GM19025 (cell line): ENCODE data around the gene RBP3.

Experiments used
- ATAC-seq: cut with Tn5 transposase; IDR thresholded peaks from one replicate; pipeline ENCODE4 v1.9.1; 2021; ENCODE audit warnings: mild to moderate bottlenecking, low read depth, moderate library complexity; ENCODE audit not compliant: unreplicated experiment

The RBP3 gene

GRCh38 chr10:47369251-47369894 lies 21.2 kb downstream of the RBP3 start:
- ATAC-seq: no peak

DNA sequence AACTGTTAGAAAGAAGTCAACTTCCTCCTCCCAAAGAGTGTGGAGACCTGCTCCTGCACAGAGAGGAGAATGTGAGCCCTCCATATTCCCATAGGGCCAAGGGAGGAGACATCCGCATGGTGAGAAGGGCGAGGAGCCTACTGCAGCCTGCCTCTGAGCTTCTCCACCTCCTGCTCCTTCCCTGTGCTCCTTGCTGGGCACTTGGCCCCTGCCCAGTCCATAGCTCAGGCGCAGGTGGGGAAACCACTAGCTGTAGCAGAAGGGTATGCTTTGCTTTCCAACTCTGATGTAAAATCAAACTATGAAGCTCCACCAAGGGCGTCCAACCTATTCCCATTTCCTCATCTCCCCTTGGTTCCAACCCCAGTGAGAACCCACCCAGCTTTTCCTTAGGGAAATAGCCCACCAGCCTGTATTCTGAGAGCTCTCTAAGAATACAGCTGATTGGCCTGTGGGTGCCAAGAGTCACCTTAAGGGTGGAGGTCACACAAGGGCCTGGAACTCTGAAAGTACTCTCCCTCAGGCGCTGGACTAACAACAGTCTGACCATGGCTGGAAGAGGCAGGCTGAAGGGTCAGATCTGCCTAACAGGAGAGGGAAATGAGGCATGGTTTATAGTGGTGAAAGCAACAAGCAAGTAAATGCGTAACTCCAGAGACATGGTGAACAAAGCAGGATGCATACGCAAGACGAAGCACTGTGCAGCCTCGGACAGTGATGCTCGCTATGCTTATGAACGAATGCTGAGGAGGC lies 22.0 kb downstream of the RBP3 start:
- no peak for ATAC-seq

GRCh38 chr10:47370878-47371277 lies 22.7 kb downstream of the RBP3 start:
- ATAC-seq: no peak

DNA sequence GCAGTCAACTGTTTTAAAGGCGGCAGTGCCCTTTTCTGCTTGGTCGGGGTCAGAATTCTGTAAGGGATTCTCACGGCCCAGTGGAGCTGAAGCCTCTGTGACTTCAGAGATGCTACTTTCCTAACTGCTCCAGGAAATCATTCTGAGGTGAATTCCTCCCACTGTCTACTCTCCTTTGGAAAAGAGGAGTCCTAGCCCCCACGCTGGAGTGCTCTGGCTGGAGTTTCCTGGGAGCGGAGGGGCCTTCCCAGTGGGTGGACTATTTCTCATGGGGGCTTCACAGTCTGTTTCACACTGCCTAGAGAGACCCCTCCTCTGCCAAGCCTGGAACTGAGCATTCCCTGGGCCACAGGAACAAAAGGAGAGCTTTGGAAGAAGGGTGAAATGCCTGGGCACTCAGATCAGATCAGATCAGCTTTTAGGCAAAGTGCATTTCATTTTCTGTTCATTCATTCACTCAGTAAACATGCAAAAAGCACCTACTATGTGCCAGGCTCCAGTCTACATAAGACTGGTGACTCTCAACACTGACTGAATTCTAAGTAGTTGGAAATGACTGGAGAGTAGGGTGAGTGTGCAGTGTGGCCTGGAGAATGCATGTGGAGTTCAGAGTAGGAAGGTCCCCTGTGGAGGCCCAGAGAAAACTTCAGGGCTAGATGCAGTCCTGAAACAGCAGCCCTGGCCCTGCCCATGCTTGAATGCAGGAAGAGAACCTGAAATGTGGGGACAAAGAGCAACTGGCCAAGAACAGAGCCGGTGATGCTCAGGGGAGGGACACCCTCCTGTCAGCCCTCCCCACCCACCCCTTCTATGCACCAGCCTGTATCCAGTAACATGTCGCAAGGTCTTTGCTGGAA lies 23.7 kb downstream of the RBP3 start:
- no peak for ATAC-seq

- no peak for ATAC-seq
Observed at GRCh38 chr10:47372726-47373125, 24.6 kb downstream of the RBP3 start.

DNA sequence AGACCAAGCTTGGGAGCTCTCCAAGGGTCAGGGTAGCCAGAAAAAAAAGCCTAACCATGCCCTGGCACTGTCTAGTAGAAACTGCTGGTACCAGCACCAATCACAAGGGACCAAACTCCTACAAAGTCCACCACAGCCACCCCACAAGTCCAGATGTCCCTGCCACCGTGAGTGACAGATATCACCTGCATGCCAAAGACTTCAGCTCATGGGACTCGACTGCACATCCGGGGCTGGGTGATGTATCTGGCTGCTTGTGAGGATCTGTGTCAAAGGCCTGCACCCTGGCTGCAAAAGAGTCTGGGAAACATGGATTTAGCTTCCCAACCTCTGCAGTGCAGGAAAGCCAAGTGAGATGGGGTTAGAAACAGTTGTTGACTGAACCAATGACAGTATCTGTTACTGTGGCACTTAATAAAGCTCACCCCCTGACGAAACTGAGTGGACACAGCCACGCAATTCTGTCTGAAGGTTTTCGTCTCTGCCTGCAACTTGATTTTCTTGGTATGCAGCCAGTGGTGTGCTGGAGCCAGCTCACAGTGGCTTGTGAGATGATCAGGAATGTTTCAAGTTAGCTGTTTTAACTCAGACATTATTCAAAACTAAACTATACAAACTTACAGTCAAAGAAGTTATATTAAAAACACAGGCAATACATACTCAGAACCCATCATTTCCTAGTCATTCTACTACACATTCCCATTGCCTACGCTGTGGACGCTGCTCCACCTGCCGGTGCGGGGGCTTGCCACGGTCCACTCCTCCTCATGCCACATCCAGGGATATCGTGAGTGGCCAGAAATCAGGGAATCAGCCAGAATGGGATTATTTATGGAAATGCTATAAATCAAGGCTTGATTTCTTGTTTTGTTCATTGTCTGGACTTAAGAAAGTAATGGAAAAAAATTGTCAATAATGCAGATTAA lies 26.7 kb downstream of the RBP3 start:
- no peak for ATAC-seq

- no peak for ATAC-seq
Observed at GRCh38 chr10:47376522-47377220, 28.5 kb downstream of the RBP3 start.

GRCh38 chr10:47378183-47378510 lies 30.0 kb downstream of the RBP3 start:
- no peak for ATAC-seq

DNA sequence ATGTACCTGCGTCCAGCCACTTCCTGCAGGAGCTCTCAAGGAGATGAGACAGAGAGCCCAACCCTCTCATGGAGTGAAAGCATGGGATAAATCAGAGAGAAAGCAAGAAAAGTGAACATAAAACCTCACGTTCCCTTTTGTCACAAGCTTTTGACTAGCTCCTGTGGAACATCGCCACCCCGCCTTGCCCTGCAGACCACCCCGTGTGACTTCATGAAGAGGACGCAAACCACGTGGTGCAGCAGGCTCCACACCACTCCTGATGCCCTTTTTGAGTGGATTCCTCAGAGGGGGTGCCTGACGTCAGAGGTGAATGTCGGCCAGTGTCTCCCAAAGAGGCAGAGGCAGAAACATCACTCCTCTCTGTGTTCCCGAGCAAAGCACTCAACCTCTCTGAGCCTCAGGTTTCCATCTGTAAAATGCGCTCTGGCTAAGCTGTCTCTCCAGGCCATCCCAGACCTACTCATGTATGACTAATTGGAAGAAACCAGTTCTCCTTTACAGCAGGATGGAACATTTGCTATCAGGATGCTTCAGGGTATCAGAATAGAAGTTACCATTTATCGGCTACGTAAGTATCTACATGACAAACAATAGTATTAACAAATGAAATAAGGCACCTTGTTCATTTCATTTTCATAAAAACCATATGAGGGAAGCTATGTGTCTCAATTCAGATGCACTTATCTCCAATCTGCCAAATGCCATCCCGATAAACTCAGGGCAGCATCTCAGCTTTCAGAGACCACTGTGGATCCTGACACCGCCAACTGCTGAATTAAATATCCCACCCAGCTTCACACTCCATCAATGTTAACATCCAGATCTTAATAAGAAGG lies 30.7 kb downstream of the RBP3 start:
- ATAC-seq: no peak

DNA sequence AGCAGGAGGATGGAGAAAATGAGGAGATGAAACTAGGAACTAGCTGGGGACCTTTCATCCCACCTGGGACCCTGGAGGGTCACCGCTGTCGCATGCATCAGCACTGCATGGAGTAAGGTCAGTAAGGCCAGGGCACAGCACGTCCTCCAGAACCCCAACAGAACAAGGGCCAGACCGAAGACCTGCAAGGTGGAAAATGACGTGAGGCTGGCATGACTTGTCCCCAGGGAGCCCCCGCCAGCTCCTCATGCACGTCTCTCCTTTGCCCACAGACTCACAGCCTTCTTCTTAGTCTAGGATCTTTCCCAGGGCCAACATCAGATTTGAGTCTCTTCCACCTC lies 31.3 kb downstream of the RBP3 start:
- no peak for ATAC-seq

DNA sequence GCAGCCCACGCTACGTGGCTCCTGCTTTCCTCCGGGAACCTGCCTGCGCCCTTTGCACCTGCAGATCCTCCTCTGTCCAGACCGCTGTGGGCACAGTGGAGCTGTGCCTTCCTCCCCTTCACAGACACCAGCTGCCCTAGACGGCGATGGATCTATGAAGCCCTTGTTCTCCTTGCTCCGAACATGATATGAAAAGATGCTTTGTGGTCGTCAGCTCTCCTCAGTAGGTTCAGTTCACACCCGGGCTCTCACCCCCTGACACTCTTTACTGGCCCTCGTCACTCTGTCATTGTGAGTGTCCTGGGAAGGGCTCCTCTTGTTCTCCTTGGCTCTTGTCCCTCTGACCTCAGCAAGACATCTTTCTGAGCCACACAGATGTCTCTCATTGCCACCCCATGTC lies 31.7 kb downstream of the RBP3 start:
- no peak for ATAC-seq

GRCh38 chr10:47380341-47381102 lies 32.4 kb downstream of the RBP3 start:
- ATAC-seq: no peak

GRCh38 chr10:47381103-47381395 lies 32.9 kb downstream of the RBP3 start:
- ATAC-seq: no peak

DNA sequence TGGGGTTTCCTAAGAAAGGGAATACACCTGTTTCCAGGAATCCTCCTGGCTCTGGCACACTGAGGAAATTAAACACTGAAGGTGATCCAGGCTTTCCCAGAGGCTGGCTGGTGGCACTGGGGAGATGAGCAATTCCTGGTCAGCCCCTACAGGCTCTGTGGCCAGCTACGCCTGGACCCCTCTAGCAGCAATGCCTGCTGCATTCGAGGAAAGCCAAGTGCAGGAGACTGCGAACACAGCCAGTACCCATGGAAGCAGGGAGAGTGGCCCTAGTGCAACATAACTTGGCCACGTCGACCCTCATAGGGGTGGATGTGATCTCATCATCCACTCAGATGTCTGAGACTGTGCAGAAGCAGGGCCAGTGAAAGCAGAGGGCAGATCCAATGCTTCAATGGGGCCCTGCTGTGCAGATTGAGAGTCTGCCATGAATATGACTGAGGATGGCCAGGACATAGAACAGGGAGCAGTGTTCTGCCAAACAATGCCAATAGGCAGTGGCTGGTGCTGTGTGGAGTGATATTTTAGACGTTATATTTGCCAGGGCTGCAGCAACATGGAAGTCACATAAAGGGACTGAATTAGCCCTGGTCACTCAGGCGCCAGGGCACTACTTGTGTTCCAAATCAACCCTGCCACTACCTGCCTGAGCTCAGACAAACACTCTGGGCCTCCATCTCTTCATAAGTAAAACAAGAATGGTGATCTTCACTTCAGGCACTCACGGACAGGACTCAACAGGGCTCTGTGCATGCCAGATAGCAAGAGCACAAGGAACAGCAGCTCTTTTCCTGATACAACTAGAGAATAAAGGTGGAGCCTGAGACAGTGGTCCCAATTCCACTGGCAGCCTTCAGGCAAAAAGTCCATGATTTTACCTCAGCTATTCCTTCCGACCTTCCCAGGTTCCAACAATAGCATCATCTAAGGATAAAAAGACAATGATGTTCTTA lies 33.5 kb downstream of the RBP3 start:
- no peak for ATAC-seq

DNA sequence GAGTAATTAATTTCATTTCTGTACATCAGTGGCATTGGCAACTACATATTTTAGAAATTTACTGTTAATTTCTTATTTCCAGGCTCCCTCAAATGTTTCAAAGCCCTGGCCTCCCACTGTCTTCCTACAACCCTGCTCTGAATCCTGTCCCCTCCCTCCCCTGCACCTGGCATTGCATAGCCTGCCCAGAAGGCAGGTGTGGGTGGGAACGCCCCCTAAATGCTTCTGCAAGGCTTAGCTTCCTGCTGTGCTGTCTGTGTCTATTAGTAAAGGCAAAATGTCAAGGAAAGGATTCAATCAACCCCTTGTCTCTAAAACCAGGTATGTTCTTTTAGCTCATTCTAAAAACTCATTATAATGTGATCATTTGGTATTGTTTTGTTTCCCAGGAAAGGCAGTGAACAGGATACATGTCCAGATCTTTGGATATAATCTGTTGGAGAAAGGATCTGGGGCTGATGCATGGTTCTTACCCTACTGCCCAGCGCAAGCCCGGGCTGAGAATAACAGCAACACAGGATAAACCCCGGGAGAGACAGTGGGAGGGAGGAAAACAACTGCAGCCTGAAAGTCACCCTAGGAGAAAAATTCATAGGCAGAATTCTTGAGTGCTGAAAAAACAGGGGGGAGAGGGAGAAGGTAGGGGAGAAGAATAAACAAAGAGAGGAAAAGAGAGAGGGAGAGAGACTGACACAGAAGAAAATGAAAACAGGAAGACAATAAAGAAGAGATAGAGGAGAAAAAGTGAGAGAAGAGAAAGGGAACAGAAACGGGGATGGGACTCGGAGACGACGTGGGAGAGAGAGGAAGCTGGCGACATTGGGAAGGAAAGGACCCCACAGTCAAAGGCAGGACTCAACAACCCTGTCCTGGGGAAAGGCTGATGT lies 35.3 kb downstream of the RBP3 start:
- ATAC-seq: no peak

GRCh38 chr10:47384148-47384921 lies 36.2 kb downstream of the RBP3 start, which contains the start of gene ZNF488:
Gene ZNF488 (minus strand): TSS chr10:47384293. CDS start chr10:47368829, 15,464 bp downstream.
- peak; percentile 94 for ATAC-seq
